IMR-90 (cell line): Measurements from ENCODE around the gene ZFP36L2.

Experiments used
- CEBPB ChIP-seq: IDR thresholded peaks from 2 replicates; pipeline ENCODE4 v1.6.1; 2012; ENCODE audit warnings: low read depth, low read length, improper control_type of control experiment
- CTCF ChIP-seq: conservative IDR thresholded peaks from 2 replicates; pipeline ENCODE4 v1.5.1; 2012; ENCODE audit warnings: mild to moderate bottlenecking, low read depth, low read length, improper control_type of control experiment
- MAZ ChIP-seq: IDR thresholded peaks from 2 replicates; pipeline ENCODE4 v1.6.1; 2012; ENCODE audit warnings: low read depth, mild to moderate bottlenecking, low read length, improper control_type of control experiment, moderate library complexity, borderline replicate concordance
- POLR2A ChIP-seq: IDR thresholded peaks from 2 replicates; pipeline ENCODE4 v1.6.1; 2012; ENCODE audit warnings: mild to moderate bottlenecking, low read depth, low read length
- RAD21 ChIP-seq: IDR thresholded peaks from 2 replicates; pipeline ENCODE4 v1.6.1; 2012; ENCODE audit warnings: low read length, improper control_type of control experiment
- RFX5 ChIP-seq: IDR thresholded peaks from 2 replicates; pipeline ENCODE4 v1.8.0; 2012; ENCODE audit warnings: low read depth, mild to moderate bottlenecking, low read length, moderate library complexity
- TF ChIP-seq, protein P1 (sequence below): fragments of 150-350 bp; IDR thresholded peaks from 2 replicates; pipeline ENCODE4 v1.6.1; 2017; ENCODE audit warnings: mild to moderate bottlenecking, antibody characterized with exemption, low read length, low read depth
- TF ChIP-seq, protein P2 (sequence below): fragments of 150-350 bp; IDR thresholded peaks from 2 replicates; pipeline ENCODE4 v1.6.1; 2016; ENCODE audit warnings: low read depth, mild to moderate bottlenecking, low read length, moderate library complexity, borderline replicate concordance

GRCh38 chr2:43266711-43267111 lies 40.3 kb upstream of the ZFP36L2 start:
- TF ChIP-seq, protein P1, sequence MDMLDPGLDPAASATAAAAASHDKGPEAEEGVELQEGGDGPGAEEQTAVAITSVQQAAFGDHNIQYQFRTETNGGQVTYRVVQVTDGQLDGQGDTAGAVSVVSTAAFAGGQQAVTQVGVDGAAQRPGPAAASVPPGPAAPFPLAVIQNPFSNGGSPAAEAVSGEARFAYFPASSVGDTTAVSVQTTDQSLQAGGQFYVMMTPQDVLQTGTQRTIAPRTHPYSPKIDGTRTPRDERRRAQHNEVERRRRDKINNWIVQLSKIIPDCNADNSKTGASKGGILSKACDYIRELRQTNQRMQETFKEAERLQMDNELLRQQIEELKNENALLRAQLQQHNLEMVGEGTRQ: no peak
- TF ChIP-seq CTCF (no peak), POLR2A (no peak), RAD21 (no peak), RFX5 (no peak), MAZ (no peak), CEBPB (no peak)
- TF ChIP-seq, protein P2, sequence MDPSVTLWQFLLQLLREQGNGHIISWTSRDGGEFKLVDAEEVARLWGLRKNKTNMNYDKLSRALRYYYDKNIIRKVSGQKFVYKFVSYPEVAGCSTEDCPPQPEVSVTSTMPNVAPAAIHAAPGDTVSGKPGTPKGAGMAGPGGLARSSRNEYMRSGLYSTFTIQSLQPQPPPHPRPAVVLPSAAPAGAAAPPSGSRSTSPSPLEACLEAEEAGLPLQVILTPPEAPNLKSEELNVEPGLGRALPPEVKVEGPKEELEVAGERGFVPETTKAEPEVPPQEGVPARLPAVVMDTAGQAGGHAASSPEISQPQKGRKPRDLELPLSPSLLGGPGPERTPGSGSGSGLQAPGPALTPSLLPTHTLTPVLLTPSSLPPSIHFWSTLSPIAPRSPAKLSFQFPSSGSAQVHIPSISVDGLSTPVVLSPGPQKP: no peak
